ENCODE results near the gene SORCS2.

- no peak for TF ChIP-seq EZH2 (IDR thresholded peaks at IDR 0.05; ENCODE audit: borderline replicate concordance, low read depth, low read length, poor library complexity, severe bottlenecking)
- TF ChIP-seq, protein P1, sequence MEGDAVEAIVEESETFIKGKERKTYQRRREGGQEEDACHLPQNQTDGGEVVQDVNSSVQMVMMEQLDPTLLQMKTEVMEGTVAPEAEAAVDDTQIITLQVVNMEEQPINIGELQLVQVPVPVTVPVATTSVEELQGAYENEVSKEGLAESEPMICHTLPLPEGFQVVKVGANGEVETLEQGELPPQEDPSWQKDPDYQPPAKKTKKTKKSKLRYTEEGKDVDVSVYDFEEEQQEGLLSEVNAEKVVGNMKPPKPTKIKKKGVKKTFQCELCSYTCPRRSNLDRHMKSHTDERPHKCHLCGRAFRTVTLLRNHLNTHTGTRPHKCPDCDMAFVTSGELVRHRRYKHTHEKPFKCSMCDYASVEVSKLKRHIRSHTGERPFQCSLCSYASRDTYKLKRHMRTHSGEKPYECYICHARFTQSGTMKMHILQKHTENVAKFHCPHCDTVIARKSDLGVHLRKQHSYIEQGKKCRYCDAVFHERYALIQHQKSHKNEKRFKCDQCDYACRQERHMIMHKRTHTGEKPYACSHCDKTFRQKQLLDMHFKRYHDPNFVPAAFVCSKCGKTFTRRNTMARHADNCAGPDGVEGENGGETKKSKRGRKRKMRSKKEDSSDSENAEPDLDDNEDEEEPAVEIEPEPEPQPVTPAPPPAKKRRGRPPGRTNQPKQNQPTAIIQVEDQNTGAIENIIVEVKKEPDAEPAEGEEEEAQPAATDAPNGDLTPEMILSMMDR (conservative IDR thresholded peaks at IDR 0.05; ENCODE audit: low read depth, low read length): no peak
Observed at GRCh38 chr4:7222521-7222920, 30.2 kb downstream of the SORCS2 start.

Measured in A673 (cell line).